Smooth muscle cell of the brain vasculature (primary cell): Measurements from ENCODE around the gene FZD4.
"Not testable (repeated sequence)": the region's sequence is repeated elsewhere in the genome, so short reads cannot be mapped to it uniquely, and the experiment has no call there.

Experiments
- DNase-seq: peaks from one replicate; pipeline ENCODE4 v3.0.0-alpha.2; 2012; ENCODE audit warnings: low read depth, low spot score

The FZD4 gene

DNA sequence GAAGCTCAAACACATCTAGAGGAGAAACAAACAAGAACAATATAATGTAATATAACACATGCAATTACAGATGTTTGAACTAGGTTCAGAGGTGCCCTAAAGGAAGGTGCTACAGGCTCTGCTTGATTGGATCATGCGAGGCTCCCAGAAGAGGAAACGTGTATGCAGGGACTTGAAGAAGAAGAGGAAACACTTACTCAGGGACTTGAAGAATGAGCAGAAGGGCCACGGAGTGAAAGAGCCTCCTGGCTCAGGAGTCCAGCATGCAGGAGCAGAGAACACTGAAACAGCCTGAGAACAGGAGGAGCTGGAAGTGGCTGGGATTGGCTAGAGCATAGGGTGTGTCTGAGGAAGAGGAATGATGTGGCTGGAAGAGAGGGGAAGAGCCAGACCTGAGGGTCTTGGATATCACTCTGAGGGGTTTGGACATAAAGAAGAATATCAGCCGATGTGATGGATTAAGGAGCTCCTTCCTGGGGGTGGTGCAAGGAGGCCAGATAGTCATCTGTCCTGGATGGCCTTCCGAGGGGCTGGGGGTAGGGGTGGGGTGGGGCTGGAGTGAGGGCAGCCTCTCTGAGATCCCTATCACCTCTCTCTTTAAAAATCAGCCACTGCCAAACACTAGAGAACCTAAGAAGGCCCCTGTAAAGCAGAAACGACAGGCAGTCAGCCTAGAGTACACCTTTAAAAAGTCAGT is 16.8 kb downstream of the FZD4 start:
- DNase-seq = no peak

DNA sequence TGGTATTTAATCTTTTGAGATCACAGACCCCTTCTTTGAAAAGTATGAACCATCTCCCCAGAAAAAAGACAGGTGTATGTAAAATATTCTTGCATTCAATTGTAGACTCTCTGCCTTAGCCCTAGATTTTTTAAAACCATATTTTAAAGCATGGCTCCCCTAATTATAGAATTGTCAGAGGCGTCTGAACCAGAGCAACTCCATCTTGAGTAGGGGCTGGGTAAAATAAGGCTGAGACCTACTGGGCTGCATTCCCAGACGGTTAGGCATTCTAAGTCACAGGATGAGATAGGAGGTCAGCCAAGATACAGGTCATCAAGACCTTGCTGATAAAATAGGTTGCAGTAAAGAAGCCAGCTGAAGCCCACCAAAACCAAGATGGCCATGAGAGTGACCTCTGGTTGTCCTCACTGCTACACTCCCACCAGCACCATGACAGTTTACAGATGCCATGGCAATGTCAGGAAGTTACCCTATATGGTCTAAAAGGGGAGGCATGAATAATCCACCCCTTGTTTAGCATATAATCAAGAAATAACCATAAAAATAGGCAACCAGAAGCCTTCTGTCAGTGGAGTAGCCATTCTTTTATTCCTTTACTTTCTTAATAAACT is 17.9 kb downstream of the FZD4 start:
- not testable (repeated sequence) for DNase-seq

DNA sequence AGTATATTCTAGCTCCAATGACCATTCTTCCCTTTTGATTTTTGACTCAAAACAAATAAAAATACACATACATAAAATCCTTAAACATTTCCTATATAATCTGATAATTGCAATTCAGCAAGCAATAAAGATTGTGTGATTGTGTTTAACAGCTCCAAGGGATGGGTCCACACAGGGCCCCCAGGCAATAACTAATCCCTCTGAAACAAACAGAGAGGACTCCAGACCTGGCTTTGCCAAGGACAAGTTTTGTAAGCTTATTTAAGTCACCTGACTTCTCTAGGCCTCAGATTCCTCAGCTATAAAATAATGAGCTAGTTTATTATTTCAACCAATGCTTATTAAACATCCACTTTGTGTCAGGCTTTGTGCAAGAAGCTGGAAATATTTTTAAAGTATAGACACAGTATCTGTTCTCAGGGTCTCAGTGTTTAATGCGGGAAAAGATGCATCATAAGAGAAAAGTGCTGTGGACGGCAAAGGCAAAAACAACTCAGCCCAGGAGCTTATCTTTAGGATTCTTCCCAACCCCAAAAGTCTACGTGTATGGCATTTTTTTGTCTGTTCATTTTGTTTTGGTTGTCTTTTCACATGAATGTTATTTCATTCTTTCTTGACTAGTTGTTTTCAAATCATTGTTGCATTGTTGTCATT is 20.1 kb downstream of the FZD4 start:
- no peak for DNase-seq

DNA sequence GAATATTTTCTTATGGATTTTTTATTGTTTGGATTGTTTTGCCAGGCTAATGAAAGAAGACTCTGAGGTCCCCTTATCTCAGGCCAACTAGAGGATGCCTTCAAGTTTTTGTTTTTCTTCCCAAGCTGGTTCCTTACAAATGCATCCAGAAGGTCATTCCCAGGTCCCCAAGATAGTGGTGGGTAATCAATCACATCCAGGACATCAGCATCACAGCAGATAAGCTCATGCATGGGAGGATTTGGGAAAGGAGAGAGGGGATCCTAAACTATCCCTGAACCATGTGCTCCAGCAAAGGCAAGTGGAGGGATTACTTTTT is 20.7 kb downstream of the FZD4 start:
- no peak for DNase-seq

DNA sequence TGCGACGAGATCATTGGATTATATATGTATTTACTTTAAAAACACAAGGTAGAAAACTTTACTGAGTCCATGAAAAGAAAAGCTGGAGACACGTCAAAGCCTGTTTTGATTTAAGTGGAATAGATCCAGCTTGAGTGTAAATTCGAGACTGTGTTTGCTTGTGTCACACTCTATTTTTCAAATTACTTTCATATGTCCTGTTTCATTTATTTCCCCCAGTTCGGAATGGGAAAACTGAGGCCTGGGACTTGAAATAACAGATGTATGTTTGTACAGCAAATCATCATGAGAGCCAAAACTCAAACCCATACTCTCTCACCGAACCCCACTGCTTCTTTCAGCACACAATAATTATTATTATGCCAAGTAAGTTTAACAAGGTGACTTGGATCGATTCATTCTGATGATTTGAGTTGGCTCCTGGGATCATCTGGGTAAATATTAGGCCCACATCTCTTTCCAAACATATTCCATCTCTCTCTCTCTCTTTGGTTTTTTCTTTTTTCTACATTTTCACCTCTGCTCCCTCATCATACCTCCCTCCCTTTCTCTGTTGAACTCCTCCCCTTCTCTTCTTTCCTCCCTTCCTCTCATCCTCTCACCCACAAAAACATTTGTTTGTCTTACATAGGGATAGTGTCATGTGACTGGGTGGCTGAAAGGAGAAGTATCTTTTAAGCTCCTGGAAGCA is 21.2 kb downstream of the FZD4 start:
- DNase-seq = no peak

DNA sequence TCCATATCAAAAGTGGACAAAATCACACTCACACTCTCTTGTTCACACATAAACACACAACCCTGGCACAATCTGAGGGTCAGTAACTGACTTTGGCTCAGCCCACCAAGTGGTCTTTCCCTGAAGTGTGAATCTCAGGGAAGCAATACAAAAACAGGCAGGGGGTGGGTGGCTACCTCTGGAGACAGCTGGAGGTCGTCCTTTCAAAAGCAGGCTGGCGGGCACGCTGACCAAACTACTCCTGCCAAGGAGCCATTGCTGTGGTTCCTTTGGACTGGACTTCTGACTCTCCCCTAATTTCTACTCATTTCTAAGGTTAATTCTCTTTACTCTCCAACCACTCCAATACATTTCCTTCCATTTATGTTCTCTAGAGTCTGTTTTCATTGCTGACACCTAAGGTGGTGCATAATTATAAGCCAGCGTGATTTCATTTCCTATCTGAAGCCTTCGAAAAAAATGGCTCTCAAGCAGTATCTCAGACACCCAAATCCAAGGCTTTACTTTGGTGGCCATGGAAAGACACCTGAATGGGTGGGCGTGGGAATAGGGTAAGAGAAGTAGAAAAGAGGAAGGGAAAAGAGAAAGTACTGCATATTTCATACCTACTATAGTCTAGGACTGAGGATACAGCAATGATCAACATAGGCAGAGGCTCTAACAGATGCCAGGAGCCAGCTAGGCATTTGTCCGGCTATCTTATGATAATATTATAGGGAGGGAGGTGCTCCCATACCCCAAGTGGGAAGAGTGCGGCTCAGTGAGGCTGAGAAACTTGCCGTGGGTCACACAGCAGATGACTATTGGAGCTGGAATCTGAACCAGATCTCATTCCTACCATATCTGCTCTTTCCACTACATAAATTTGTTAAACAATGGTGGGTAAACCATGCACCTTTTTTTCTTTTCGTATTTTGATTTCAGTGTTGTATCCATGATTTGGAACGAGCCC is 22.0 kb downstream of the FZD4 start:
- no peak for DNase-seq

DNA sequence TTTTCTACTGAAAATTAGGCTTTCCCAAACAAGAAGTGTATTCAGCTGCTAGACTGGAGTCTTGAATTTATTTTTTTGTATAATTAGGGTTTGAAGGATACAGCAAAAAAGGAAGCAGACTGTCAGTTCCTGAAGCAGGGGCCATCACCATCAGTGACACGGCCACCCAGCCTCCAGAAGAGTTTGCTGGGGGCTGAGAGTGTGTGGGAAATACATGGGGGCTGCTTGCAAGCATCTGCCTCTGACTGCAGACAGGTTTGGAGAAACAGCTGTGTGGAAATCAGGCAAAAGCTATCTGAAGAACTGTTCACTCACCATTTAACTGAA is 23.0 kb downstream of the FZD4 start:
- DNase-seq = no peak

DNA sequence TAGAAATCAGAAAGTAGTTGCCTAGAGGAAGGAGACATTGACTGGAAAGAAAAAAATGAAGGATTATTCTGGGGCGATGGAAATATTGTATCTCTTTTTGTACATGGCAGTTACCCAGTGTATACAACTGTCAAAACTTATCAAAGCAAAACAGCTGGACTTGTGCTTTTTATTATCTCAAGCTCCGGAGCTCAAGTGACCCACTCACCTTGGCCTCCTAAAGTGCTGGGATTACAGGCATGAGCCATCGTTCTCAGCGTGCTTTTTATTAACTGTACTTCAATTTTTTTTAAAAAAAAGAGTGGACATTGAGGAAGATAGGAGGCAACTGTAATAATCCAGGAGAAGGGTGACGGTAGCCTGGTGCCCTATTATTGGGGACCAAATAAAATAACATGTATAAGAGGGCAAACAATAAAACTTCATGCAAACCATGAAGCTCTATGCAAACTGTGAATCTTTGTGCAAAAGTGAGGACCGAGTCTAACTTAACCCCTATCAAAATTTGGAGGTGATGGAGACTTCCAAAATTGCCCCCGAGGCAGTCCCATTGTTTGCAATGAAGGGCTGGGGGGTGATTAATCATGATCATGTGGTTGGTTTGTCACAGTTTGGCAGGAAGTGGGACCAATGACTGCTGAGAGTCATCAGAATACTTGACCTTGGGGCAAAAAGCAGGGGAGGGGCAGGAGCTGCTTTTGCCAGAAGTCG is 23.5 kb downstream of the FZD4 start:
- DNase-seq = no peak

DNA sequence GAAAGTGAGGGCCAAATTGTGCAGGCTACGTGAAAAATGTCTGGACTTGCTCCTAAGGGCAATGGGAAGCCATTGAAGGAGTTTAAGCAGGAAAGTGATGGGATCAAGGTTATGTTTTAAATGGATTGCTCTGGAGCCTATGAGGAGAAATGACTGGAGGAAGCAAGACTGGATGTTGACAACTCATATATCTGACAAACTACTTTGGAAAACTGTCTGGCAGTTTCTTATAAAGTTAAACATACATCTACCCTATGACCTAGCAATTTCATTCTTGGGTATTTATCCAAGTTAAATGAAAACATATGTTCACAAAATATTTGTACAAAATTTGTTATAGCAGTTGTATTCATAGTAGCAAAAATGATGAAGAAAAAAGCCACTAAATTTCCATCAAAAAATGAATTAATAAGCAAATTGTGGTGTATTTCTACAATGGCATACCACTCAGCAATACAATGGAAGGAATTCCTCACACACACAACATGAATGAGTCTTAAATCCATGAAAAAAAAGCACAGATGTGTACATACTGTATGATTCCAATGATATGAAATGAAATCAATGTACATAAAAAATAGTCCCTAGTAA is 24.1 kb downstream of the FZD4 start:
- DNase-seq = no peak

DNA sequence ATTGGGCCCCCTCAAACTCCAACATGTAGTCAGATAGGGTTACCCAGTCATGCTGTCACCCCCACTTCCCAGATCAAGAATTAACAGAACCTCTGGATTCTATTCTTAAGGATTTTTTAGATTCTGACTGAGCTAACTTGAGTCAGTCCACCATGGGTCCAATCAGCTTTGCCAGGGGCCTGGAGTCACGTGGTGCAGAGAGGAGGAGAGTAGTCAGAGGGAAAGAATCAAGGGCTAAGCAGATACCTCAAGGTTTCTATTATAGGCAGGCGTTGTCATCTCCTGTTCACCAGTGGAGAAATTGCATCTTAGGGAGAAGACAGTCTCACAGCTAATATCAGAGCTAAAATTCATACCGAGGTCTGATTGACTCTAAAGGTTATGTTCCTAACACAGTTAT is 28.2 kb downstream of the FZD4 start:
- DNase-seq = no peak

DNA sequence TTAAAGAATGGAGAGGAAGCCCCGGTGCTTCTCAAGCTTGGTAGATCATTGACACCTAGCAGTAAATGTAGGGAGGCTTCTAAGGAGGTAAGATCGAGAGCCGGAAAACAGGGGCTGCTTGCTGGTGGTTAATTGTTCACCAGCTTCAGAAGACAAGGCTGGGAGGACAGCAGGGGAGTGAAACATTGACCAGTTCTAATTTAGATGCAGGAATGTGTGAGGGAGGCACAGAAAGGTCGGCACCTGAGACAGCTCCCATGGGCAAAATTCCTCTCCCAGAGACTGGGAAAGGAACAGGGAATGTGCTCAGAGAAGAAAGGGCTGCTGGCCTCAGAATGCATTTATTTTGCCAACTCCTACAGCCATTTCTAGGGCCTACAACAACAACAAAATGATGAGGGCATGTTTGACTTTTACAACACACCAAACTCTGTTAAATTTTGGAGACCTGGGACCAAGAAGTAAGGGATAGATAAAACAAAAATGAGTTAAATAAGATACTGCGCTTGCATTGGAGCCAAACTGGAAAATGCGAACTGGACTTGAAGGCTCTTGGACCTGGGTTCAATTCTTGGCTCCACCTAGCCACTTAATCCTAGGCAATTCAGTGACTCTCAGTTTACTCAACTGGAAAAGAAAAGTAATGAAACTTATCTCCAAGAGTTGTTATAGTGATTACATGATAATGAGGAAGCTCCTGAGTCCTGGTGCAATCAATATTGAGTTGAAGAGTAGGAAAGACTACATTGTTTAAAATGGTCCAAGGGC is 31.0 kb downstream of the FZD4 start:
- no peak for DNase-seq

DNA sequence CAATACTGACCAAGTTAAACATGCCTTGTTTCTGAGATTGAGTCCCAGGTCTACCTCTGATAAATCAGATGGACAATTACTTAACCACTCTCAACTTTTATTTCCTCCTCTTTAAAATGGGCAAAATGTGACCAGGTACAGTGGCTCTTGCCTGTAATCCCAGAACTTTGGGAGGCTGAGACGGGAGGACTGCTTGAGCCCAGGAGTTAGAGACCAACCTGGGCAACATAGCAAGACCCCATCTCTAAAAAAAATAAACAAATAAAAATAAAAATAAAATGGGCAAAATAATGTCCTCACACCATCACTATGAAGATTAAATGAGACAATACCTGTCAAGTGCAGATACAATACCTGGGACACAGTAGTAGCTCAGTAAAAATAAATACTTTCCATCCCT is 33.0 kb downstream of the FZD4 start:
- no peak for DNase-seq

DNA sequence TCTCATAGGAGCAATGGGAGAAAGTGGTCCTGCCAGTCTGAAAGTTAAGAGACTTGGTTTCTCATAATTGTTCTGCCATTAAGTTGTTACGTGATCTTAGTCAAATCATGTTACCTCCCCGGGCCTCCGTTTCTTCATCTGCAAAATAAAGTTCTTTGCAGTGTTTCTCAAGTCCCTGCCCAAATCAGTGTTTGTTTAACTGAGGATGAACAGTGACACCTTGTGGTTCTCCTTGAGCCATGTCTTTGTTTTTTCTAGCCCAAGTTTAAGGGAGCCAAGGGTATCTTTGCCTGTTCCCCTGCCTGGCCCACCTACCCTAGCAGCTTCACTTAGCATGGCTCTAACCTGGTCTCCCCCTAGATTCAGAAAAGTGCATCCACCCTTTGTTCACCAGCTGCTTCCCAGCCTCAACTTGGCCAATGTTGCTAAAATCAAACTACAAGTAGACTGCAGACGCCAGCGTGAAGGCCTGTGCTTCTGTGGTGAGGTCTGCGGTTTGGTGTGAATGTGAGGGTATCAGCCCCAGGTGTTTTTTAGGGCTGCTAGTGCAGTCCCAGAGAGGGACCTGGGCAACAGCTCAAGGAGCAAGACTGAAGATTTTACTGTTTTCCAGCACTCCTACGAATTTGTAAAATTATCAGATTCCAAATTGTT is 35.5 kb downstream of the FZD4 start:
- peak; percentile 52 for DNase-seq

DNA sequence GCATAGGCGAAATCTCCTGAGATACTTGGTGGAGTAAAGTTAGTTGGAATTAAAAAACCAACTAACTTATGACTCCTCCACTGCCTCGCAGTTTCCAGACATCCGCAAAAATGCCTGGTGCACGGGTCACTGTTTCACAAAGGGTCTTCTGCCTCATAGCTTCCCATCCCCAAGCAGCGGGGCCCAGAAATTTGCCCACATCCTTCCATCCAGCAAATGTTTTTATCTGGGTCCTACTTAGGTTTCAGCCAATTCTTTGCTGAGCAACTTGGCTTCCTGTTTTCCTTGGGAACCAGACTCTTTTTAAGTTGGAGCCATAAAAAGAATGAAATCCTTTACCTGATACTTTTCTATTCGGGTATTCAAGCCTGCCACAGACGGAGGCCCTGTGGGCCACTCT is 36.2 kb downstream of the FZD4 start:
- DNase-seq = no peak

DNA sequence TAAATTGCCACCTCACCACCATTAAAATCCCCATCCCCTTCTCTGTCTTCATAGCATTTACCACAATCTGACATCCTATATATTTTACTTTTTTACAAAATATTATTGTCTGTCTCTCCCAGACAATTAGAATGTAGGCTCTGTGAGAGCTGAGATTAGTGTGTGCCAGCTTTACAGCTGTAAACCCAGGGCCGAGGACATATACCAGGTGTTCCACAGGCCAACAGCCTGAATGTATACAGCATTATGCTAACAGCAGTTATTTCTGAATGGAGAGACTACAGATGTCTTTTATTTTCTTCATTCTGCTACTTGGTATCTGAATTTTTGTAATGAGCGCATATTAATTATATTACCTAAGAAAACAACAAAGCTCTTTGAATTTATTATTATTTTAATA is 36.7 kb downstream of the FZD4 start:
- DNase-seq = no peak

DNA sequence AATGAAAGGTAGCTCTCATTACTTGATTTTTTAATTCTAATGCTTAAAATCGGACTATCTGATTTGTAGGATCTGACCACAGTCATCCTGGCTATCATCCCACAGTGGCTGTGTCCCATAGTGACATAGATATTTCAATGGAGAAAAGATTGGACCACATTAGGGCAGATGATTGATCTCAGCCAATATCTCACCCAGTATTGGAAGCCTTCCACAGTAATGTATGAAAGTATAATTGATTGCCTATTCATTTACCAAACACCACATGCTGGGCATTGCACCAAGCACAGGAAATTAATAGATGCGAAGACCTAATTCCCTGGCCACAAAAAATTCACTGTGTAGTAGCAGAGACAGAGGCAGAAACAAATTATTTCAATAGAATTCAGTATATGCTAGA is 37.6 kb downstream of the FZD4 start:
- no peak for DNase-seq

DNA sequence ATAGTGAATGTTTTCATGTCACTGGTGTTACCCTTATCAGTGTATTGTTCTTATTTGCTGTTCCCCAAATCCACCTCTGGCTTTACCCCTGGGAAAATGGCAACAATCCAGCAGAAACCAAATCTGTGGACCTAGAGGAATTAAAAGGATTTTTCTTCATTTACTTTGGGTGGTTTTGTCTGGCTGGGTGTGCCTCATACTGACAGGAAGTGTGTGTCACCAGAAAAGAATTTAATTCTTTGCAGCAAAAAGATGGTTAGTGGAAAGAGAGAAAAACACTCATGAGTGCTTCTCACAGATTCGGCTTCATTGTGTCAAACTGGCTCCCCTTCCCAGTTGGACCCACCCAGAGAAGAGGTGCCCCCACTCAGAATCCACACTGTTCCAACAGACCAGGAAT is 38.9 kb downstream of the FZD4 start:
- no peak for DNase-seq

DNA sequence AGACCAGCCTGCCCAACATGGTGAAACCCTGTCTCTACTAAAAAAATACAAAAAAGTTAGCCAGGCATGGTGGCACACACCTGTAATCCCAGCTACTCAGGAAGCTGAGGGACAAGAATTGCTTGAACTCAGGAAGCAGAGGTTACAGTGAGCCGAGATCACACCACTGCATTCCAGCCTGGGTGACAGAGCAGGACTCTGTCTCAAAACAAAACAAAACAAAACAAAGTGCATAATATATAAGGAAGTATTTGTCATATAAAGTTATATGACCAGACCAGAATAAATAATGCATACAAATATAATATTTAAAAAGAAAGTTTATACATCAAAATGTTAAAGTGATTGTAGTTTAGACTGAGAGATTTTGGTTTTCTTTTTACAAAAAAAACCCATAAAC is 39.3 kb downstream of the FZD4 start:
- not testable (repeated sequence) for DNase-seq

DNA sequence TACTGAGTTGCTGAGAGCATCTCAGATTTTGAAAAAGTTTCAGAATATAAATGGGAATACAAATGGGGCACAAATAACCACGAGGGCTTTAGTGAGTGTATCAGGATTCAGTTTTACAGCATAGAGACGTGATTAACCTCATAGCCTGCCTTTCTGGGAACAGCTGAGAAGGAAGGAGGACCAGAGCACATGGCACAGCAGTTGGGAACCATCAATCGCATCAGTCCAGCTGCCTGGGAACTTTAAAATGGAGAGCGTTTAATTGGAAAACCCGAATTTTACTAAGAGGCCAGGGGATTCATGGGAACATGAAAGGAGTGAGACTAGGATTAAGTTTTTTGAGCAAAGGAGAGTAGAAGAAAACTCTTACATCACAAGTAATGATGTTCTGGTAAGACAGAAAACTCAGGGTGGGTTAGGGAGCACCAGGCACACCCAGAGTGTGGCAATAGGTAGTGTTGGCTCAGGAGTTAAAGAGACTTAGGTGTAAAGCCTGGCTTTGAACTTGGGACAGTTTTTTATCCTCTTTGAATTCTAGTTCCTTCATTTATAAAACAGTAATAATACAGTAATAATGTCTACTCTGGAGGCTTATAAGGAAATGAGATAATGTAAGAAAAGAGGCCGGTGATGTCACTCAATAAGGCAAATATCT is 40.2 kb downstream of the FZD4 start:
- no peak for DNase-seq
